Measurements from ENCODE around the gene CLSTN1. TPM values are rescaled to one million over a fixed set of nuclear protein-coding genes. Genes with fewer than 3 reads are reported as not detected.

CLSTN1 gene
- total RNA-seq, 1 donor from 2014 or later = 181 TPM

DNA sequence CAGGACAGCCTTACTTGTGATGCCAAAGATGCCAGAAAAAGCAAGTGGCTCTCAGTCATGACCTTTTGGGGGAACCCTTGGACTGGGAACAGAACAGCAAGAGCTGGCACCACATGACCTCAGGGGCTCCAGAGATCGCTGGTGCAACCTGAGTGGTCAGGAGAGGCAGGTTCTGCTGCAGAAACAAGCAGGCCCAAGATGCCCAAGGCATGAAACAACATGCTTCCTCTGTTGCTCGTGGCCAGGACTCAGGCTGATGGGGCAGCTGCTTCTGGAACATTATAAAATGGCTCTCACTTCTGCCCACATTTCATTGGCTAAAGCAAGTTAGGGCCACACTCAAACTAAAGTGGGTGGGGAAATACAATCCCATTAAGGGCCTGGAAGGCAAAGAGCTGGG is 17.7 kb upstream of the CLSTN1 start:
- FAIRE-seq = no peak
- H3K4me1 ChIP-seq (ENCODE audit: insufficient read depth, low read length) = peaks cover under 1% of the 10 kb centered on the region
- H3K4me3 Mint-ChIP-seq (ENCODE audit: unreplicated experiment) = no peak overlapping the region
- H3K27me3 ChIP-seq (ENCODE audit: insufficient read depth, low read length) = no peaks in the 10 kb centered on the region
- H3K36me3 Mint-ChIP-seq (ENCODE audit: low read depth, unreplicated experiment) = no peaks in the 10 kb centered on the region
- no peak overlapping the region for H3K9ac ChIP-seq (ENCODE audit: low read length)
- H3K27me3 Mint-ChIP-seq (ENCODE audit: low read depth, unreplicated experiment) = peaks cover 14% of the 10 kb centered on the region
- peaks cover 2% of the 10 kb centered on the region for H3K4me1 Mint-ChIP-seq (ENCODE audit: low read depth, unreplicated experiment)
- no peak for TF ChIP-seq EZH2 (IDR thresholded peaks at IDR 0.05; ENCODE audit: insufficient read depth, low read length)
- TF ChIP-seq, protein P1, sequence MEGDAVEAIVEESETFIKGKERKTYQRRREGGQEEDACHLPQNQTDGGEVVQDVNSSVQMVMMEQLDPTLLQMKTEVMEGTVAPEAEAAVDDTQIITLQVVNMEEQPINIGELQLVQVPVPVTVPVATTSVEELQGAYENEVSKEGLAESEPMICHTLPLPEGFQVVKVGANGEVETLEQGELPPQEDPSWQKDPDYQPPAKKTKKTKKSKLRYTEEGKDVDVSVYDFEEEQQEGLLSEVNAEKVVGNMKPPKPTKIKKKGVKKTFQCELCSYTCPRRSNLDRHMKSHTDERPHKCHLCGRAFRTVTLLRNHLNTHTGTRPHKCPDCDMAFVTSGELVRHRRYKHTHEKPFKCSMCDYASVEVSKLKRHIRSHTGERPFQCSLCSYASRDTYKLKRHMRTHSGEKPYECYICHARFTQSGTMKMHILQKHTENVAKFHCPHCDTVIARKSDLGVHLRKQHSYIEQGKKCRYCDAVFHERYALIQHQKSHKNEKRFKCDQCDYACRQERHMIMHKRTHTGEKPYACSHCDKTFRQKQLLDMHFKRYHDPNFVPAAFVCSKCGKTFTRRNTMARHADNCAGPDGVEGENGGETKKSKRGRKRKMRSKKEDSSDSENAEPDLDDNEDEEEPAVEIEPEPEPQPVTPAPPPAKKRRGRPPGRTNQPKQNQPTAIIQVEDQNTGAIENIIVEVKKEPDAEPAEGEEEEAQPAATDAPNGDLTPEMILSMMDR (IDR thresholded peaks at IDR 0.05; ENCODE audit: insufficient read depth, low read depth, low read length) = no peak
- H3K9me3 ChIP-seq (ENCODE audit: insufficient read depth, low read depth, low read length) = no peaks in the 10 kb centered on the region
- no peak overlapping the region for H3K27ac ChIP-seq (ENCODE audit: low read depth, low read length)
- no peak for DNase-seq (ENCODE audit: low read depth)
- H3K79me2 ChIP-seq (ENCODE audit: insufficient read depth, low read length) = no peaks in the 10 kb centered on the region
- H3K4me3 ChIP-seq (ENCODE audit: insufficient read depth, low read depth, low read length) = no peak overlapping the region
- H3K36me3 ChIP-seq (ENCODE audit: insufficient read depth, low read length) = no peaks in the 10 kb centered on the region
- no peaks in the 10 kb centered on the region for H4K20me1 ChIP-seq (ENCODE audit: insufficient read depth, low read length)
- no peak overlapping the region for H3K4me2 ChIP-seq (ENCODE audit: low read length)
- H3K9me3 Mint-ChIP-seq (ENCODE audit: unreplicated experiment) = no peaks in the 10 kb centered on the region
- H2AFZ ChIP-seq (ENCODE audit: low read depth, low read length) = no peak overlapping the region
- no peak overlapping the region for H3K27ac Mint-ChIP-seq (ENCODE audit: unreplicated experiment)

- H3K79me2 ChIP-seq (ENCODE audit: insufficient read depth, low read length) = no peaks in the 10 kb centered on the region
- DNase-seq (ENCODE audit: low read depth) (no peak), FAIRE-seq (no peak)
- Mint-ChIP-seq H3K36me3 (ENCODE audit: low read depth, unreplicated experiment) (no peaks in the 10 kb centered on the region), H3K27me3 (ENCODE audit: low read depth, unreplicated experiment) (peaks cover 17% of the 10 kb centered on the region), H3K9me3 (ENCODE audit: unreplicated experiment) (no peaks in the 10 kb centered on the region), H3K4me1 (ENCODE audit: low read depth, unreplicated experiment) (peaks cover 1% of the 10 kb centered on the region), H3K27ac (ENCODE audit: unreplicated experiment) (peak overlapping the region; percentile 4), H3K4me3 (ENCODE audit: unreplicated experiment) (no peak overlapping the region)
- H4K20me1 ChIP-seq (ENCODE audit: insufficient read depth, low read length) = no peaks in the 10 kb centered on the region
- peaks cover 10% of the 10 kb centered on the region for H3K4me1 ChIP-seq (ENCODE audit: insufficient read depth, low read length)
- H3K27me3 ChIP-seq (ENCODE audit: insufficient read depth, low read length) = no peaks in the 10 kb centered on the region
- no peak overlapping the region for H3K4me2 ChIP-seq (ENCODE audit: low read length)
- no peaks in the 10 kb centered on the region for H3K9me3 ChIP-seq (ENCODE audit: insufficient read depth, low read depth, low read length)
- H3K36me3 ChIP-seq (ENCODE audit: insufficient read depth, low read length) = no peaks in the 10 kb centered on the region
- no peak overlapping the region for H2AFZ ChIP-seq (ENCODE audit: low read depth, low read length)
- no peak for TF ChIP-seq EZH2 (IDR thresholded peaks at IDR 0.05; ENCODE audit: insufficient read depth, low read length)
- TF ChIP-seq, protein P1 (IDR thresholded peaks at IDR 0.05; ENCODE audit: insufficient read depth, low read depth, low read length) = no peak
- no peak overlapping the region for H3K9ac ChIP-seq (ENCODE audit: low read length)
- no peak overlapping the region for H3K27ac ChIP-seq (ENCODE audit: low read depth, low read length)
- H3K4me3 ChIP-seq (ENCODE audit: insufficient read depth, low read depth, low read length) = no peak overlapping the region
Measured at GRCh38 chr1:9840176-9840575, 16.4 kb upstream of the CLSTN1 start.

- no peak overlapping the region for H2AFZ ChIP-seq (ENCODE audit: low read depth, low read length)
- no peak overlapping the region for H3K9ac ChIP-seq (ENCODE audit: low read length)
- H3K9me3 Mint-ChIP-seq (ENCODE audit: unreplicated experiment) = no peaks in the 10 kb centered on the region
- no peak overlapping the region for H3K4me2 ChIP-seq (ENCODE audit: low read length)
- H3K36me3 ChIP-seq (ENCODE audit: insufficient read depth, low read length) = no peaks in the 10 kb centered on the region
- H3K27ac ChIP-seq (ENCODE audit: low read depth, low read length) = no peak overlapping the region
- H3K4me3 ChIP-seq (ENCODE audit: insufficient read depth, low read depth, low read length) = no peak overlapping the region
- no peak for DNase-seq (ENCODE audit: low read depth)
- no peak for TF ChIP-seq EZH2 (IDR thresholded peaks at IDR 0.05; ENCODE audit: insufficient read depth, low read length)
- TF ChIP-seq, protein P1 (IDR thresholded peaks at IDR 0.05; ENCODE audit: insufficient read depth, low read depth, low read length) = no peak
- peaks cover 10% of the 10 kb centered on the region for H3K4me1 ChIP-seq (ENCODE audit: insufficient read depth, low read length)
- no peak for FAIRE-seq
- no peaks in the 10 kb centered on the region for H3K36me3 Mint-ChIP-seq (ENCODE audit: low read depth, unreplicated experiment)
- no peaks in the 10 kb centered on the region for H3K27me3 ChIP-seq (ENCODE audit: insufficient read depth, low read length)
- peaks cover 22% of the 10 kb centered on the region for H3K27me3 Mint-ChIP-seq (ENCODE audit: low read depth, unreplicated experiment)
- no peaks in the 10 kb centered on the region for H4K20me1 ChIP-seq (ENCODE audit: insufficient read depth, low read length)
- no peaks in the 10 kb centered on the region for H3K79me2 ChIP-seq (ENCODE audit: insufficient read depth, low read length)
- no peak overlapping the region for H3K27ac Mint-ChIP-seq (ENCODE audit: unreplicated experiment)
- H3K4me3 Mint-ChIP-seq (ENCODE audit: unreplicated experiment) = no peak overlapping the region
- no peaks in the 10 kb centered on the region for H3K9me3 ChIP-seq (ENCODE audit: insufficient read depth, low read depth, low read length)
- peaks cover 1% of the 10 kb centered on the region for H3K4me1 Mint-ChIP-seq (ENCODE audit: low read depth, unreplicated experiment)
Measured at GRCh38 chr1:9838946-9839345, 15.2 kb upstream of the CLSTN1 start.

Measured in astrocyte (in vitro differentiated cells and primary cell).